ENCODE measurements around the gene POU5F1. TPM values are rescaled to one million over a fixed set of nuclear protein-coding genes. Genes with fewer than 3 reads are reported as not detected.

The POU5F1 gene
- total and polyA plus RNA-seq, 9 of the 15 experiments (the other 6 are each of a cell fraction or from before 2014, with no cell fraction given): 0.06 to 2.0 (median 0.10) TPM; not detected in 6

- FAIRE-seq: peak; percentile 98
- ATAC-seq: peak; percentile 95
- Histone ChIP-seq H3K27me3 (ENCODE audit: control insufficient read depth in 2 of 2, insufficient read depth in 2 of 2, low read length in 2 of 2) (no peaks in the 10 kb centered on the region), H3K9me3 (replicated peaks; ENCODE audit: control insufficient read depth, insufficient read depth, low read depth, low read length) (no peaks in the 10 kb centered on the region), H3K27ac (ENCODE audit: extremely low read depth, low read depth, low read length) (peak within 1 kb of the TSS; percentile 79), H3K9ac (ENCODE audit: insufficient read depth in 1 of 2, low read depth in 2 of 2, low read length in 2 of 2) (peak within 1 kb of the TSS; percentile 81 to 96), H4K20me1 (replicated peaks; ENCODE audit: control insufficient read depth, insufficient read depth, low read length) (no peaks in the 10 kb centered on the region; the same call in 1 of the 2 replicates), H3K36me3 (ENCODE audit: control insufficient read depth, insufficient read depth, low read length) (peaks cover 50% of the 10 kb centered on the region; the same call in 2 of the 3 replicates), H2AFZ (ENCODE audit: low read depth, low read length) (peak within 1 kb of the TSS; percentile 96), H3K79me2 (ENCODE audit: control insufficient read depth, insufficient read depth, low read length) (peaks cover 24% of the 10 kb centered on the region; the same call in 2 of the 3 replicates), H3K4me2 (ENCODE audit: insufficient read depth, low read length) (peak within 1 kb of the TSS; percentile 92), H3K9me1 (ENCODE audit: control insufficient read depth, insufficient read depth, low read length) (no peaks in the 10 kb centered on the region), H3K4me3 (peak within 1 kb of the TSS; percentile 75), H3K4me1 (replicated peaks in 1 of 2; ENCODE audit: control insufficient read depth in 2 of 2, insufficient read depth in 2 of 2, low read length in 2 of 2) (peaks cover 17 to 30% of the 10 kb centered on the region in 2 experiments; a peak in 4 of 5 replicates)
- ChIA-PET CTCF (ENCODE audit: low intra/inter-chr PET ratio) (interaction anchor here (0.6 kb wide), 1 partner anchor 149 kb away, joined by 3 read pairs; no protein-coding TSS in a partner anchor), POLR2A (interaction anchor here (0.6 to 1.9 kb wide), 12 partner anchors 9 to 473 kb away, joined by 3 to 7 read pairs (median 4); no protein-coding TSS in a partner anchor)
- intact Hi-C loops (cut with micrococcal nuclease): loop anchor here (2.0 kb wide), 1 partner anchor 22 kb away; no protein-coding TSS in a partner anchor
- BruUV-seq (replicated peaks): no TSS peak
- WGBS (ENCODE audit: insufficient coverage, low coverage, missing lambda C conversion rate): under 1% methylated on average over 60 of the region's 65 CpGs
- in situ Hi-C loops (cut with MboI): no loop called here
- peak; percentile 100 for DNase-seq (ENCODE audit: extremely low read depth in 1 of 4, low spot score in 3 of 4)
- TF ChIP-seq SP1 (CRISPR knock-in tag; IDR thresholded peaks at IDR 0.05) (peak; percentile 78), CBX1 (IDR thresholded peaks at IDR 0.05; ENCODE audit: low read depth) (0 out of 2 replicates have a peak, but pooled peaks have one; percentile 26), ZFP1 (CRISPR knock-in tag; IDR thresholded peaks at IDR 0.05) (no peak), KDM5B (IDR thresholded peaks at IDR 0.05; ENCODE audit: insufficient replicate concordance, low read depth, low read length) (no peak), PHF8 (IDR thresholded peaks at IDR 0.05; ENCODE audit: borderline replicate concordance, low read length) (peak; percentile 74; the same call in 1 of the 2 replicates), XRCC5 (IDR thresholded peaks at IDR 0.05; ENCODE audit: low read depth, low read length) (peak; percentile 59; the same call in 1 of the 2 replicates), TEAD4 (IDR thresholded peaks at IDR 0.05; ENCODE audit: low read length) (peak; percentile 79), TEAD4 (CRISPR knock-in tag; IDR thresholded peaks at IDR 0.05; ENCODE audit: borderline replicate concordance) (0 out of 2 replicates have a peak, but pooled peaks have one; percentile 69), RBM34 (IDR thresholded peaks at IDR 0.05; ENCODE audit: borderline replicate concordance, insufficient read depth, low read length) (no peak), MAX (CRISPR knock-in tag; IDR thresholded peaks at IDR 0.05) (peak; percentile 63; the same call in 1 of the 2 replicates), TAF7 (tag; IDR thresholded peaks at IDR 0.05) (0 out of 2 replicates have a peak, but pooled peaks have one; percentile 53), ASH1L (IDR thresholded peaks at IDR 0.05; ENCODE audit: borderline replicate concordance, low read depth, partially characterized antibody) (peak; percentile 98)
- TF ChIP-seq, protein P1, sequence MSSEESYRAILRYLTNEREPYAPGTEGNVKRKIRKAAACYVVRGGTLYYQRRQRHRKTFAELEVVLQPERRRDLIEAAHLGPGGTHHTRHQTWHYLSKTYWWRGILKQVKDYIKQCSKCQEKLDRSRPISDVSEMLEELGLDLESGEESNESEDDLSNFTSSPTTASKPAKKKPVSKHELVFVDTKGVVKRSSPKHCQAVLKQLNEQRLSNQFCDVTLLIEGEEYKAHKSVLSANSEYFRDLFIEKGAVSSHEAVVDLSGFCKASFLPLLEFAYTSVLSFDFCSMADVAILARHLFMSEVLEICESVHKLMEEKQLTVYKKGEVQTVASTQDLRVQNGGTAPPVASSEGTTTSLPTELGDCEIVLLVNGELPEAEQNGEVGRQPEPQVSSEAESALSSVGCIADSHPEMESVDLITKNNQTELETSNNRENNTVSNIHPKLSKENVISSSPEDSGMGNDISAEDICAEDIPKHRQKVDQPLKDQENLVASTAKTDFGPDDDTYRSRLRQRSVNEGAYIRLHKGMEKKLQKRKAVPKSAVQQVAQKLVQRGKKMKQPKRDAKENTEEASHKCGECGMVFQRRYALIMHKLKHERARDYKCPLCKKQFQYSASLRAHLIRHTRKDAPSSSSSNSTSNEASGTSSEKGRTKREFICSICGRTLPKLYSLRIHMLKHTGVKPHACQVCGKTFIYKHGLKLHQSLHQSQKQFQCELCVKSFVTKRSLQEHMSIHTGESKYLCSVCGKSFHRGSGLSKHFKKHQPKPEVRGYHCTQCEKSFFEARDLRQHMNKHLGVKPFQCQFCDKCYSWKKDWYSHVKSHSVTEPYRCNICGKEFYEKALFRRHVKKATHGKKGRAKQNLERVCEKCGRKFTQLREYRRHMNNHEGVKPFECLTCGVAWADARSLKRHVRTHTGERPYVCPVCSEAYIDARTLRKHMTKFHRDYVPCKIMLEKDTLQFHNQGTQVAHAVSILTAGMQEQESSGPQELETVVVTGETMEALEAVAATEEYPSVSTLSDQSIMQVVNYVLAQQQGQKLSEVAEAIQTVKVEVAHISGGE (CRISPR knock-in tag; IDR thresholded peaks at IDR 0.05): no peak
- TF ChIP-seq, protein P2, sequence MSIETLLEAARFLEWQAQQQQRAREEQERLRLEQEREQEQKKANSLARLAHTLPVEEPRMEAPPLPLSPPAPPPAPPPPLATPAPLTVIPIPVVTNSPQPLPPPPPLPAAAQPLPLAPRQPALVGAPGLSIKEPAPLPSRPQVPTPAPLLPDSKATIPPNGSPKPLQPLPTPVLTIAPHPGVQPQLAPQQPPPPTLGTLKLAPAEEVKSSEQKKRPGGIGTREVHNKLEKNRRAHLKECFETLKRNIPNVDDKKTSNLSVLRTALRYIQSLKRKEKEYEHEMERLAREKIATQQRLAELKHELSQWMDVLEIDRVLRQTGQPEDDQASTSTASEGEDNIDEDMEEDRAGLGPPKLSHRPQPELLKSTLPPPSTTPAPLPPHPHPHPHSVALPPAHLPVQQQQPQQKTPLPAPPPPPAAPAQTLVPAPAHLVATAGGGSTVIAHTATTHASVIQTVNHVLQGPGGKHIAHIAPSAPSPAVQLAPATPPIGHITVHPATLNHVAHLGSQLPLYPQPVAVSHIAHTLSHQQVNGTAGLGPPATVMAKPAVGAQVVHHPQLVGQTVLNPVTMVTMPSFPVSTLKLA (conservative IDR thresholded peaks at IDR 0.05): peak; percentile 73 to 92
Observed at GRCh38 chr6:31158140-31158862, 12.2 kb downstream of the POU5F1 start, which contains the start of gene TCF19. Gene TCF19 (plus strand): TSS chr6:31158589. CDS start chr6:31159470, 881 bp downstream.
